Spleen (tissue), 7 donors: ENCODE measurements around the gene NOVA1.

Experiments
- POLR2A ChIP-seq, 3 donors: fragments of 450-650 bp; IDR thresholded peaks; one replicate each; pipeline ENCODE4 v1.5.1; 2017; ENCODE audit warnings: antibody characterized with exemption in 3 of 3, mild to moderate bottlenecking in 1 of 3
- POLR2AphosphoS5 ChIP-seq, 3 donors: sonication (generic); formaldehyde crosslinking; IDR thresholded peaks; one replicate each; pipeline ENCODE4 v1.5.1; 2017; ENCODE audit warnings: antibody characterized with exemption in 3 of 3
- TF ChIP-seq, protein P1 (sequence below), 11 experiments: fragments of 200-600 bp in 7 of 11; fragments of 450-650 bp in 4 of 11; sonication (generic) in 4 of 11; IDR thresholded peaks in 8 of 11; conservative IDR thresholded peaks in 3 of 11; 1 replicate in 7 of 11; 2 replicates in 4 of 11; pipeline versions ENCODE4 v1.4.0 to v1.8.0; 2016 to 2021; ENCODE audit warnings: antibody characterized with exemption in 11 of 11, inconsistent platforms in 4 of 11, mild to moderate bottlenecking in 1 of 11
- donor health status: DM: no; HTN: no; CAD: no; lungs with moderate emphysema.
- donor health status: DM: no; HTN: no; CAD: no.
- donor health status: DM: no; HTN: no; CAD: no.

DNA sequence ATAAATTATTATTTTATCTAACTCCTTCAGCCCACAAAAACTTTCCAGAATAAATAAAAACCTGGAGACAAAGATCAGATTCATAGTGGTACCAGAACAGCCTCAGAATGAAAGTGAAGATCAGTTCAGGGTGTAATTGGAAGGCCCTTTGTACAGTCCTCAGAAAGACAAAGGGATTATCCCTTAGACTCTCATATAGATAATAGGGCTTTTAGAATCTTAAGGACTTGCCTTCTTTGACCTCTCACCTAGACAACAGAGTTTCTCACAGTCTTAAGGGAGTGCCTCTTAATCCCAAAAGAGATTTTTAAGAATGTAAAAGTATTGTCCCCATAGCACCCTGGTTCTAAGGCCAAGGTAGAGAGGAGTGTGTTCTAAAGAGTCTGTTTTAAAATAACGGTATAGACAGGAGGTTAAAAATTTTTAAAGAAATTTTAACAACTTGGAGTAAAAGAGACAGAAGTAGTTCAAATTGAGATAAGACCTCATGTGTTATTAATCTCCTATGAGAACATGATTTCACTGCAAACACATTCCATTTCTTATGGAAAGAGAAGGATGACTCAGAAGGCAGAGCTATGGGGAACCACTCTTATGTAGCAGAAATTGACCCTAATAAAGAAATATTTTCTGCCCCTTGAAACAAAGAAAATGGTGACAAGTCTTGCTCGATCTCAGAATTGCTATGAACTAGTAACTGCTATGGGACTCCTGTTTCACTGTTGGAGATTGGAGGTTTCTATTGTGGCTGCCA is 24.2 kb upstream of the NOVA1 start:
- TF ChIP-seq POLR2A (IDR thresholded peaks at IDR 0.05): no peak
- TF ChIP-seq, protein P1, sequence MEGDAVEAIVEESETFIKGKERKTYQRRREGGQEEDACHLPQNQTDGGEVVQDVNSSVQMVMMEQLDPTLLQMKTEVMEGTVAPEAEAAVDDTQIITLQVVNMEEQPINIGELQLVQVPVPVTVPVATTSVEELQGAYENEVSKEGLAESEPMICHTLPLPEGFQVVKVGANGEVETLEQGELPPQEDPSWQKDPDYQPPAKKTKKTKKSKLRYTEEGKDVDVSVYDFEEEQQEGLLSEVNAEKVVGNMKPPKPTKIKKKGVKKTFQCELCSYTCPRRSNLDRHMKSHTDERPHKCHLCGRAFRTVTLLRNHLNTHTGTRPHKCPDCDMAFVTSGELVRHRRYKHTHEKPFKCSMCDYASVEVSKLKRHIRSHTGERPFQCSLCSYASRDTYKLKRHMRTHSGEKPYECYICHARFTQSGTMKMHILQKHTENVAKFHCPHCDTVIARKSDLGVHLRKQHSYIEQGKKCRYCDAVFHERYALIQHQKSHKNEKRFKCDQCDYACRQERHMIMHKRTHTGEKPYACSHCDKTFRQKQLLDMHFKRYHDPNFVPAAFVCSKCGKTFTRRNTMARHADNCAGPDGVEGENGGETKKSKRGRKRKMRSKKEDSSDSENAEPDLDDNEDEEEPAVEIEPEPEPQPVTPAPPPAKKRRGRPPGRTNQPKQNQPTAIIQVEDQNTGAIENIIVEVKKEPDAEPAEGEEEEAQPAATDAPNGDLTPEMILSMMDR (IDR thresholded peaks at IDR 0.05 in 8 of 11, conservative IDR thresholded peaks at IDR 0.05 in 3 of 11): no peak
- no peak for TF ChIP-seq POLR2AphosphoS5 (IDR thresholded peaks at IDR 0.05)
